ENCODE data around the gene TNFSF13. TPM values are rescaled to one million over a fixed set of nuclear protein-coding genes. Genes with fewer than 3 reads are reported as not detected.
A peak's percentile ranks its signal among the peaks of the same experiment; 100 is the strongest.

The TNFSF13 gene
- total and polyA plus RNA-seq, 12 donors: 1.00 to 75.2 (median 40.0) TPM

DNA sequence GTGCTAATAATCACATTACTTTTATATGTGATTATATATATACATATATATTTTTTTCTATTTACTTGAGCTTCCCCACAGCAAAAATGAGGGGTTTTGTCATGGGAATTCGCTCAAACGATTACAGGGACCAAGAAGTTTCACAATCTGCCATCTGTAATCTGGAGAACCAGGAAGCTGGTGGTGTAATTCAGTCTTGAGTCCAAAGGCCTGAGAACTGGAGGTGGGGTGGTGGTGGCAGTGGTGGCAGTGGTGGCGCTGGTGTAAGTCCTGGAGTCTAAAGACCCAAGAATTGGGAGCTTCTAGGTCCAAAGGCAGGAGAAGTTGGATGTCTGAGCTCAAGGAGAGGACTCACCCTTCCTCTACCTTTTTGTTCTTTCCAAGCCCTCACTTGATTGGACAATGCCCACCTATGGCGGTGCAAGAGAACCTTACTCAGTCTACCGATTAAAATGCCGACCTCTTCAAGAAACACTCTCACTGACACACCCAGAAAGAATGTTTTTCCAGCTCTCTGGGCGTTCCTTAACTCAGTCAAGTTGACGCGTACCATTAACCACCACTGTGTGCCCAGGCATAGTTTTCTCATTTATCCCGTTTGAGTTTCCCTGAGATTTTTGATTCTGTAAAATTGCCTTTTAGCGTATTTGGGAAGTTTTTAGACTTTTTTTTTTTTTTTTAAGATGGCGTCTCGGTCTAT lies 42.5 kb upstream of the TNFSF13 start:
- no peak for DNase-seq
- Histone ChIP-seq H3K4me3 (no peak overlapping the region), H3K27me3 (no peaks in the 10 kb centered on the region), H3K36me3 (replicated peaks in 1 of 2) (peaks cover 0 to 34% of the 10 kb centered on the region in 2 donors), H3K27ac (no peak overlapping the region), H3K4me1 (replicated peaks in 1 of 2) (no peaks in the 10 kb centered on the region), H3K9me3 (replicated peaks in 1 of 3) (no peaks in the 10 kb centered on the region)
- WGBS, 4 donors: 84 to 91% (median 89%) methylated on average over 13 of the region's 13 CpGs
- no peak for TF ChIP-seq POLR2A (IDR thresholded peaks at IDR 0.05)
- TF ChIP-seq, protein P1, sequence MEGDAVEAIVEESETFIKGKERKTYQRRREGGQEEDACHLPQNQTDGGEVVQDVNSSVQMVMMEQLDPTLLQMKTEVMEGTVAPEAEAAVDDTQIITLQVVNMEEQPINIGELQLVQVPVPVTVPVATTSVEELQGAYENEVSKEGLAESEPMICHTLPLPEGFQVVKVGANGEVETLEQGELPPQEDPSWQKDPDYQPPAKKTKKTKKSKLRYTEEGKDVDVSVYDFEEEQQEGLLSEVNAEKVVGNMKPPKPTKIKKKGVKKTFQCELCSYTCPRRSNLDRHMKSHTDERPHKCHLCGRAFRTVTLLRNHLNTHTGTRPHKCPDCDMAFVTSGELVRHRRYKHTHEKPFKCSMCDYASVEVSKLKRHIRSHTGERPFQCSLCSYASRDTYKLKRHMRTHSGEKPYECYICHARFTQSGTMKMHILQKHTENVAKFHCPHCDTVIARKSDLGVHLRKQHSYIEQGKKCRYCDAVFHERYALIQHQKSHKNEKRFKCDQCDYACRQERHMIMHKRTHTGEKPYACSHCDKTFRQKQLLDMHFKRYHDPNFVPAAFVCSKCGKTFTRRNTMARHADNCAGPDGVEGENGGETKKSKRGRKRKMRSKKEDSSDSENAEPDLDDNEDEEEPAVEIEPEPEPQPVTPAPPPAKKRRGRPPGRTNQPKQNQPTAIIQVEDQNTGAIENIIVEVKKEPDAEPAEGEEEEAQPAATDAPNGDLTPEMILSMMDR (IDR thresholded peaks at IDR 0.05): no peak
- intact Hi-C loops (cut with DNase I): loop anchor here in 1 of 2 donors (5.0 kb wide), 1 partner anchor 46 kb away; the partner anchor contains the start of gene SENP3

DNA sequence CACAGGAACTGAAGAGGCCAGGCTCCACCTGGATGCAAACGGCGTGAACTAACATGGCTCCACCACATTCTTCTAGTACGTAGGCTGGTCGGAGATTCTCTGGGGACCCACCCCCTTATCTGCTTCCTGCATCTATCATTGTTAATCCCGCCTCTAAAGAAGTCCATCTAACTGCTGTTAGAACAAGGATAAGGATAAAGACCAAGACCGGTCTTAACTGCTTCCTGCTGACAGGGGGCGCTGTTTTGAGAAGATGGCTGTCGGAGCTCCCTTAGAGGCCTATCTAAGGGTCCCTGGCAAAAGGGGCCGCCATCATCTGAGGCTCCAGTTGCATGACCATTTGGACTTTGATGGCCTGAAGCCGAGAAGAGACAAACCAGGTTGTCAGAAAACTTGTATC lies 35.5 kb upstream of the TNFSF13 start:
- TF ChIP-seq, protein P1 (IDR thresholded peaks at IDR 0.05): peak in 5 of 6 experiments; percentile 17 to 58 (median 44)
- no peak for TF ChIP-seq POLR2A (IDR thresholded peaks at IDR 0.05)
- H3K9me3 ChIP-seq (replicated peaks in 1 of 3): no peaks in the 10 kb centered on the region
- H3K36me3 ChIP-seq (replicated peaks in 1 of 2): no peaks in the 10 kb centered on the region
- 38 to 43% (median 42%) methylated on average over 10 of the region's 10 CpGs for WGBS, 4 donors
- peak in 3 of 7 donors; percentile 17 to 40 (median 34) for DNase-seq
- H3K4me3 ChIP-seq: no peak overlapping the region
- H3K27me3 ChIP-seq: no peaks in the 10 kb centered on the region
- H3K4me1 ChIP-seq (replicated peaks in 1 of 2): no peaks in the 10 kb centered on the region
- no peak overlapping the region for H3K27ac ChIP-seq
- intact Hi-C loops (cut with DNase I): no loop called here

DNA sequence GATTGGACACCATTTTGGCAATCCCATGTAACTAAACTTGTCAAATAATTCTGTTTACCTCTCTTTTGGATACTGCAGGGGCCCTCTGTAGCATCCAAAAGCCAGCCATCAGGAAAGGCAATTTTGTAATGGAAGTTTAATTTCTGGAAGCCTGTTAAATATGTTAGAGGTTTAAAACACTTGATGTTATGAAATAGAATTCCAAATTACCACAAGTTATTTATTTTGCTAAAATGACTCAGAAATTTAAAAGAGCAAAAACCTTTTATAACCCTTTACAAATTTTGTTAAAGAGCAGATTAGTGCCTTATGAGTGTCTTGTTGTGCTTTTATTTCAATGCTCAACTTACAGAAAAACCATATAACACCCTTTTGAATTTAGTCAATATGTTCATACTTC lies 29.7 kb upstream of the TNFSF13 start:
- Histone ChIP-seq H3K4me3 (no peak overlapping the region), H3K4me1 (replicated peaks in 1 of 2) (no peaks in the 10 kb centered on the region), H3K36me3 (replicated peaks in 1 of 2) (no peaks in the 10 kb centered on the region), H3K27ac (no peak overlapping the region), H3K9me3 (replicated peaks in 1 of 3) (peaks cover 0 to 6% (median 0%) of the 10 kb centered on the region in 3 donors), H3K27me3 (no peaks in the 10 kb centered on the region)
- TF ChIP-seq, protein P1 (IDR thresholded peaks at IDR 0.05): no peak
- TF ChIP-seq POLR2A (IDR thresholded peaks at IDR 0.05): no peak
- intact Hi-C loops (cut with DNase I): no loop called here
- DNase-seq: no peak

DNA sequence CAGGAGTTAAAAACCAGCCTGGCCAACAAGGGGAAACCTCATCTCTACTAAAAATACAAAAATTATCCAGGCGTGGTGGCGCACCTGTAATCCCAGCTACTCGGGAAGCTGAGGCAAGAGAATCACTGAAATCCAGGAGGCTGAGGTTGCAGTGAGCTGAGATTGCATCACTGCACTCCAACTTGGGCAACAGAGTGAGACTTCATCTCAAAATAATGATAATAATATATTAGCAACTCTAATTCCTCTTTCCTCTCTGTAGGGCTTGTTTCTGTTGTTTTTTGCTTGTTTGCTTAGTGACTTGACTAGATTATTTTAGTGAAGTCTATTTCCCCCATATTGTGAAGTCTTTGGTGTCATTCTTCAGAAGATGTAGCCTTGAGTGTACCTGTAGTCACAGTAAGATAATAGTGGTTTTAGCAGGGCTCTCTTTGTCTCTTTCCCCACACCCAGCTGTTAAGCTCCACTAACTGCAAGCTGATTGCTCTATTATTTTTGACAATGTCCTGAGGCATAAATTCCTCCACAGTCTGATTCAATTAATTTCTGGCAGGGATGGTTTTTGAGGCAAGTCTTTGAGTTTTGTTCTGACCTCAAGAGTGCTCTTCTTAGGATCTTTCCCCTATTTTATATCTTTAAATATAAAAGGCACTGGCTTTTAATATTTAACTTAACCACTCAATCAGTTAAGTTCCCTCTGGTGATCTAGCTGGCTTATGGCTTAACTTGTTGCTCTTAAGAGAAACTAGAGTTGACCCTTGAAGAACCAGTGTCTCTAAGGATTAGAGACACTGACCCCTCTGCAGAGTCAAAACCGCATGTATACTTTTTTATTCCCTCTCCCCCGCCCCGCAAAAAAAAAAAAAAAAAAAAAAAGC lies 28.3 kb upstream of the TNFSF13 start:
- peaks cover 0 to 6% (median 0%) of the 10 kb centered on the region in 3 donors for H3K9me3 ChIP-seq (replicated peaks in 1 of 3)
- no peaks in the 10 kb centered on the region for H3K27me3 ChIP-seq
- 91 to 93% (median 92%) methylated on average over 6 of the region's 6 CpGs for WGBS, 4 donors
- H3K36me3 ChIP-seq (replicated peaks in 1 of 2): no peaks in the 10 kb centered on the region
- no peaks in the 10 kb centered on the region for H3K4me1 ChIP-seq (replicated peaks in 1 of 2)
- H3K4me3 ChIP-seq: no peak overlapping the region
- TF ChIP-seq POLR2A (IDR thresholded peaks at IDR 0.05): no peak
- TF ChIP-seq, protein P1 (IDR thresholded peaks at IDR 0.05): no peak
- DNase-seq: no peak
- no peak overlapping the region for H3K27ac ChIP-seq
- intact Hi-C loops (cut with DNase I): no loop called here
